Neuronal stem cell (in vitro differentiated cells): ENCODE measurements around the gene GPR139.

Experiments
- DNase-seq: peaks from one replicate; pipeline ENCODE4 v3.0.0-alpha.2; 2013; ENCODE audit warnings: low spot score
- H2AFZ ChIP-seq: one replicate; pipeline ENCODE4 v1.6.1; 2013; ENCODE audit warnings: mild to moderate bottlenecking, low read length, inconsistent platforms
- H2AK5ac ChIP-seq: 2 replicates; pipeline ENCODE4 v1.6.1; 2013; ENCODE audit warnings: low read depth, mild to moderate bottlenecking, inconsistent platforms, low read length, moderate library complexity, mixed read lengths
- H2BK120ac ChIP-seq: 2 replicates; pipeline ENCODE4 v1.6.1; 2013; ENCODE audit warnings: low read depth, mild to moderate bottlenecking, inconsistent platforms, low read length, moderate library complexity, mixed read lengths
- H2BK12ac ChIP-seq: one replicate; pipeline ENCODE4 v1.6.1; 2013; ENCODE audit warnings: low read length, inconsistent platforms
- H2BK15ac ChIP-seq: 2 replicates; pipeline ENCODE4 v1.6.1; 2013; ENCODE audit warnings: mild to moderate bottlenecking, low read length, inconsistent platforms, mixed read lengths
- H2BK5ac ChIP-seq: one replicate; pipeline ENCODE4 v1.6.1; 2013; ENCODE audit warnings: inconsistent platforms, mild to moderate bottlenecking, low read length, moderate library complexity
- H3K14ac ChIP-seq: one replicate; pipeline ENCODE4 v1.6.1; 2013; ENCODE audit warnings: low read length, inconsistent platforms
- H3K18ac ChIP-seq: 2 replicates; pipeline ENCODE4 v1.6.1; 2013; ENCODE audit warnings: low read length, inconsistent platforms
- H3K23ac ChIP-seq: 2 replicates; pipeline ENCODE4 v1.6.1; 2013; ENCODE audit warnings: low read depth, mild to moderate bottlenecking, mixed read lengths, low read length, inconsistent platforms; ENCODE audit not compliant: poor library complexity
- H3K27ac ChIP-seq: replicated peaks from 3 replicates; pipeline ENCODE4 v1.5.1; 2013; ENCODE audit warnings: low read length, inconsistent platforms
- H3K27me3 ChIP-seq, 3 experiments: 2 replicates each; pipeline ENCODE4 v1.6.1; 2013; ENCODE audit warnings: low read length in 3 of 3, mild to moderate bottlenecking in 2 of 3, inconsistent platforms in 1 of 3, low read depth in 1 of 3, mixed read lengths in 1 of 3, moderate library complexity in 1 of 3; ENCODE audit not compliant: control insufficient read depth in 3 of 3, insufficient read depth in 3 of 3
- H3K36me3 ChIP-seq, 2 donors: replicated peaks in 1 of 2; 2 replicates each; pipeline ENCODE4 v1.6.1; 2013; ENCODE audit warnings: low read length in 2 of 2; ENCODE audit not compliant: control insufficient read depth in 2 of 2, insufficient read depth in 2 of 2
- H3K4ac ChIP-seq: 2 replicates; pipeline ENCODE4 v1.6.1; 2013; ENCODE audit warnings: inconsistent platforms, mild to moderate bottlenecking, low read length, moderate library complexity
- H3K4me1 ChIP-seq, 2 donors: 1 replicate in 1 of 2; 2 replicates in 1 of 2; pipeline ENCODE4 v1.6.1; 2013; ENCODE audit warnings: low read length in 2 of 2, low read depth in 1 of 2; ENCODE audit not compliant: control insufficient read depth in 2 of 2, insufficient read depth in 1 of 2
- H3K4me2 ChIP-seq: one replicate; pipeline ENCODE4 v1.6.1; 2013; ENCODE audit warnings: mild to moderate bottlenecking, low read length, inconsistent platforms; ENCODE audit not compliant: insufficient read depth, poor library complexity, severe bottlenecking
- H3K4me3 ChIP-seq, 2 donors: 2 replicates each; pipeline ENCODE4 v1.5.1; 2013; ENCODE audit warnings: low read length in 2 of 2, mild to moderate bottlenecking in 2 of 2, inconsistent platforms in 1 of 2, moderate library complexity in 1 of 2
- H3K79me1 ChIP-seq: one replicate; pipeline ENCODE4 v1.6.1; 2013; ENCODE audit warnings: low read depth, mild to moderate bottlenecking, inconsistent platforms, low read length, moderate library complexity
- H3K9ac ChIP-seq: one replicate; pipeline ENCODE4 v1.6.1; 2013; ENCODE audit warnings: mild to moderate bottlenecking, low read depth, low read length, inconsistent platforms; ENCODE audit not compliant: poor library complexity
- H3K9me3 ChIP-seq, 2 donors: replicated peaks in 1 of 2; 2 replicates each; pipeline versions ENCODE3 to v1.6.1; 2013; ENCODE audit warnings: low read length in 2 of 2, mild to moderate bottlenecking in 2 of 2, inconsistent platforms in 1 of 2, low read depth in 1 of 2, mixed read lengths in 1 of 2, moderate library complexity in 1 of 2; ENCODE audit not compliant: control insufficient read depth in 2 of 2, insufficient read depth in 1 of 2
- H4K8ac ChIP-seq: one replicate; pipeline ENCODE4 v1.6.1; 2013; ENCODE audit warnings: low read depth, mild to moderate bottlenecking, inconsistent platforms, low read length, moderate library complexity
- H4K91ac ChIP-seq: one replicate; pipeline ENCODE4 v1.6.1; 2013; ENCODE audit warnings: low read length, low read depth, mild to moderate bottlenecking, inconsistent platforms; ENCODE audit not compliant: poor library complexity
- WGBS, 2 donors: extraction: QIAGEN DNeasy Blood & Tissue Kit; methylation state at CpG; one replicate each; pipeline ENCODE4 v1.1.7; 2013; ENCODE audit warnings: missing lambda C conversion rate in 2 of 2, mixed read lengths in 1 of 2; ENCODE audit not compliant: insufficient read length in 2 of 2, insufficient replicate concordance in 1 of 2; ENCODE audit errors: extremely low coverage in 2 of 2; 5-methylcytosine and 5-hydroxymethylcytosine counted together

The GPR139 gene

GRCh38 chr16:20056436-20056835 is 17.3 kb downstream of the GPR139 start:
- Histone ChIP-seq H3K4ac (no peak overlapping the region), H4K91ac (no peak overlapping the region), H3K4me3 (no peak overlapping the region), H3K36me3 (no peaks in the 10 kb centered on the region), H3K27me3 (no peaks in the 10 kb centered on the region), H3K9ac (no peak overlapping the region), H2BK120ac (no peak overlapping the region), H3K27ac (no peak overlapping the region), H3K4me2 (no peak overlapping the region), H2AK5ac (no peak overlapping the region), H4K8ac (no peak overlapping the region), H3K14ac (no peak overlapping the region), H2AFZ (no peak overlapping the region), H3K4me1 (peaks cover 0 to 2% of the 10 kb centered on the region in 2 donors), H2BK5ac (no peak overlapping the region), H3K79me1 (no peaks in the 10 kb centered on the region), H2BK15ac (no peak overlapping the region), H3K9me3 (no peaks in the 10 kb centered on the region), H3K23ac (no peak overlapping the region), H3K18ac (no peak overlapping the region), H2BK12ac (no peak overlapping the region)
- WGBS, 2 donors, result no CpG with 5 or more reads among the region's 3 CpGs
- DNase-seq, result no peak

GRCh38 chr16:20053336-20053735 is 20.4 kb downstream of the GPR139 start:
- H3K36me3 ChIP-seq, result no peaks in the 10 kb centered on the region
- H3K4me3 ChIP-seq, result no peak overlapping the region
- H2BK15ac ChIP-seq, result no peak overlapping the region
- H3K14ac ChIP-seq, result no peak overlapping the region
- H3K4ac ChIP-seq, result no peak overlapping the region
- no peak overlapping the region for H2AFZ ChIP-seq
- H2BK12ac ChIP-seq, result no peak overlapping the region
- H2BK5ac ChIP-seq, result no peak overlapping the region
- DNase-seq, result no peak
- H4K91ac ChIP-seq, result no peak overlapping the region
- H2AK5ac ChIP-seq, result no peak overlapping the region
- no peak overlapping the region for H3K27ac ChIP-seq
- no peaks in the 10 kb centered on the region for H3K4me1 ChIP-seq
- H3K9me3 ChIP-seq, result no peaks in the 10 kb centered on the region
- no peak overlapping the region for H3K23ac ChIP-seq
- no peak overlapping the region for H2BK120ac ChIP-seq
- no peak overlapping the region for H3K9ac ChIP-seq
- no peak overlapping the region for H3K18ac ChIP-seq
- H3K27me3 ChIP-seq, result no peaks in the 10 kb centered on the region
- no peaks in the 10 kb centered on the region for H3K79me1 ChIP-seq
- H4K8ac ChIP-seq, result no peak overlapping the region
- no peak overlapping the region for H3K4me2 ChIP-seq
- no CpG with 5 or more reads among the region's 5 CpGs for WGBS, 2 donors

DNA sequence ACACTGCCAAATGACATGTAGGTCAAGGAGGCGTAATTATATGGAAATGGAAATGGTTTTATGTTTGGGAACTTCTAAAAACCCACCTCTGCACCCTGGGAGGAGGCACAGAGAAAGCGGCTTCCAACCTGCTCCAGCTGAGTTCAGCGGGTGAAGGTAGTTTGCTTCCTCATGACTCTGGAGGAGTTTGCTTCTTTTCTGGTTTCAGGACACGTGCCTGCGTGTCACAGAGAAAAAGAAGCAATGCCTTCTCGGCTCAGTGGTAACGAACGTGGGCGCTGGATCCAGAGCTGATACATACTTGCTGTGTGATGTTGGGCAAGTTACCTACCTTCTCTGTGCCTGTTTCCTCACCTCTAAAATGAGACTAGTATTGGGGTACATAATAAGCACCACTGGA is 22.1 kb downstream of the GPR139 start:
- Histone ChIP-seq H2AK5ac (no peak overlapping the region), H3K4ac (no peak overlapping the region), H2BK120ac (no peak overlapping the region), H3K4me3 (no peak overlapping the region), H3K9me3 (no peaks in the 10 kb centered on the region), H3K79me1 (no peaks in the 10 kb centered on the region), H3K23ac (no peak overlapping the region), H2BK5ac (no peak overlapping the region), H4K8ac (no peak overlapping the region), H2BK12ac (no peak overlapping the region), H3K36me3 (no peaks in the 10 kb centered on the region), H3K27me3 (no peaks in the 10 kb centered on the region), H2AFZ (no peak overlapping the region), H3K9ac (no peak overlapping the region), H3K18ac (no peak overlapping the region), H2BK15ac (no peak overlapping the region), H3K27ac (no peak overlapping the region), H3K4me2 (no peak overlapping the region), H3K4me1 (no peaks in the 10 kb centered on the region), H4K91ac (no peak overlapping the region), H3K14ac (no peak overlapping the region)
- WGBS, 2 donors, result no CpG with 5 or more reads among the region's 9 CpGs
- no peak for DNase-seq

- no CpG with 5 or more reads among the region's 7 CpGs for WGBS, 2 donors
- H3K27ac ChIP-seq, result no peak overlapping the region
These were observed 22.5 kb downstream of the GPR139 start for GRCh38 chr16:20051147-20051546.

More at GRCh38 chr16:20051147-20051546, 22.5 kb downstream of the GPR139 start:
- no peak overlapping the region for H2BK120ac ChIP-seq
- no peak overlapping the region for H2AK5ac ChIP-seq
- H3K9me3 ChIP-seq, result no peaks in the 10 kb centered on the region
- H2BK15ac ChIP-seq, result no peak overlapping the region
- no peaks in the 10 kb centered on the region for H3K36me3 ChIP-seq
- no peak overlapping the region for H4K91ac ChIP-seq
- no peaks in the 10 kb centered on the region for H3K4me1 ChIP-seq
- H2AFZ ChIP-seq, result no peak overlapping the region
- H2BK5ac ChIP-seq, result no peak overlapping the region
- H3K27me3 ChIP-seq, result no peaks in the 10 kb centered on the region
- no peak overlapping the region for H3K14ac ChIP-seq
- H4K8ac ChIP-seq, result no peak overlapping the region
- H3K23ac ChIP-seq, result no peak overlapping the region
- H2BK12ac ChIP-seq, result no peak overlapping the region
- H3K9ac ChIP-seq, result no peak overlapping the region
- no peak overlapping the region for H3K4me2 ChIP-seq
- H3K4me3 ChIP-seq, result no peak overlapping the region
- no peak for DNase-seq
- no peak overlapping the region for H3K4ac ChIP-seq
- H3K18ac ChIP-seq, result no peak overlapping the region
- no peaks in the 10 kb centered on the region for H3K79me1 ChIP-seq
